Lower lobe of right lung (tissue), 2 donors: ENCODE data around the gene TMEM123. TPM values are rescaled to one million over a fixed set of nuclear protein-coding genes. Genes with fewer than 3 reads are reported as not detected.

Source experiments
- ATAC-seq, 2 donors: fragments of 200-7000 bp; cut with Tn5 transposase; one replicate each; pipeline ENCODE4 v1.9.1; 2020 to 2022; ENCODE audit warnings: mild to moderate bottlenecking in 2 of 2, moderate library complexity in 2 of 2
- DNase-seq: peaks from one replicate; pipeline ENCODE4 v3.0.0-alpha.2; 2020
- H3K27ac ChIP-seq: fragments of 200-600 bp; one replicate; pipeline ENCODE4 v1.8.0; 2022
- H3K27me3 ChIP-seq: fragments of 200-600 bp; one replicate; pipeline ENCODE4 v1.8.0; 2022; ENCODE audit warnings: low read depth
- H3K36me3 ChIP-seq: fragments of 200-600 bp; one replicate; pipeline ENCODE4 v1.8.0; 2022; ENCODE audit warnings: mild to moderate bottlenecking
- H3K4me1 ChIP-seq: fragments of 200-600 bp; one replicate; pipeline ENCODE4 v1.8.0; 2022
- H3K4me3 ChIP-seq: fragments of 200-600 bp; one replicate; pipeline ENCODE4 v1.8.0; 2022; ENCODE audit warnings: mild to moderate bottlenecking
- H3K9me3 ChIP-seq: fragments of 200-600 bp; one replicate; pipeline ENCODE4 v1.8.0; 2022
- CTCF ChIP-seq: fragments of 200-600 bp; IDR thresholded peaks from one replicate; pipeline ENCODE4 v1.8.0; 2022; ENCODE audit warnings: antibody characterized with exemption, mild to moderate bottlenecking
- intact Hi-C: fragments of 100-400 bp; cut with DNase I; formaldehyde crosslinking; loops from one replicate; pipeline ENCODE4 v1.11.0; 2022
- total RNA-seq: library from RNA; stranded (reverse); fragmentation: NEBNext Ultra II Directional; extraction: Animal tissue kit (Norgen Biotek cat#: 25700); gene quantifications from one replicate; pipeline ENCODE4 v1.2.1, GENCODE V29; 2021
- donor health status: DM: no; HTN: yes; CAD: no; lungs with severe emphysema.

TMEM123 gene
- total RNA-seq, 1 donor from 2014 or later, result 199 TPM

DNA sequence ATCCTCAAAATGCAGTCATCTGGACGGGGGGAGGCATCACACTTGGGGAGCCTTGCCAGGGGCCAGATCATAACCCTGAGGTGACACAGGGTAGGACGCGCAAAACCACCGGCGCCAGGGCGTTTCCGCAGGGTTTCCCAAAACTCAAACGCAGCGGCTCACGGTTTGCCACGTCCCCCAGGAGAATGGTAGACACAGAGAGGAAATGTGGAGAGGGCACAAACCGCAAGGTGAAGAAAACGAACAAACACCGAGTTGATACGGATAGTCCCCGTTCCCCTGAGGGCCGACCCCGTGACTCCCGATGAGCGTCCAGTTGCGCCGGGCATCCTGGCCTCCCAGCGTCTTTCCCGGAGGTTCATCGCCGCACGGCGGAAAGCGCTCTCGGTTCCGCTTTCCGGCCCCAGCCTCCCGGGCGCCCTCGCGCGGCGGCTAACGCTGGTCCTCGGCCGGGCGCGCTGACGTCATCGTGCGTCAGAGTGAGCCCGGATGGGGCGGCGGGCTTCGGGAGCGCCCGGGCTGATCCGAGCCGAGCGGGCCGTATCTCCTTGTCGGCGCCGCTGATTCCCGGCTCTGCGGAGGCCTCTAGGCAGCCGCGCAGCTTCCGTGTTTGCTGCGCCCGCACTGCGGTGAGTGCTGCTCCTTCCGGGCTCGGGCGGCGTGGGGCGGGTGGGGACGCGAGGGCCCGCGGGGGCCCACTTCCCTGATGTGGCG lies 105.7 kb downstream of the TMEM123 start, which contains the start of gene BIRC2:
Gene BIRC2 (plus strand): TSS at position 467 of the 714 bp plus-strand sequence. CDS start 2,641 bp downstream, outside the sequence.
- H3K27me3 ChIP-seq, result no peaks in the 10 kb centered on the region
- ATAC-seq (peak; percentile 98 to 99), DNase-seq (peak; percentile 96)
- H3K4me1 ChIP-seq, result peaks cover 32% of the 10 kb centered on the region
- H3K4me3 ChIP-seq, result peak within 1 kb of the TSS; percentile 80
- peak within 1 kb of the TSS; percentile 99 for H3K27ac ChIP-seq
- H3K36me3 ChIP-seq, result peaks cover 21% of the 10 kb centered on the region
- no peaks in the 10 kb centered on the region for H3K9me3 ChIP-seq
- intact Hi-C loops, result no loop called here
- peak; percentile 77 for TF ChIP-seq CTCF

DNA sequence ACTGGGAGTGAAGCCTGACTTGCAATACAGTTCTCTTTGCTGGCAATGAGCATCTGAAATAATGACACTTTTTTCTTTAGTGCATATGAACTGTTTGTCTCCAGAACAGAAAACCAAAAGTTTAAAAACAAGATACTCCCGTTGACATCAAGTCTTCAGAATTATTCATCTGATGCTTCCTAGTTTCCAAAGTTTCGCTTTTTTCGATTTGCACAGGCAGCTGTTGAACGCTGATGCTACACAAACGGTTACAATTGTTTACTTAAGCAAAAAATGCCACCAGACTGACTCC lies 106.2 kb downstream of the TMEM123 start:
- no peak for DNase-seq

More for the DNA sequence above, 106.2 kb downstream of the TMEM123 start:
- Histone ChIP-seq H3K9me3 (no peaks in the 10 kb centered on the region), H3K27ac (peak overlapping the region; percentile 99), H3K36me3 (peaks cover 18% of the 10 kb centered on the region), H3K27me3 (no peaks in the 10 kb centered on the region), H3K4me1 (peaks cover 32% of the 10 kb centered on the region), H3K4me3 (peak overlapping the region; percentile 80)
- TF ChIP-seq CTCF, result no peak
- intact Hi-C loops, result no loop called here
- ATAC-seq, result no peak

Other genes with a start within 250 kb of the TMEM123 start
- 17.8 TPM for gene BIRC3, start 135.3 kb downstream of the TMEM123 start, total RNA-seq
- 46.0 TPM for gene BIRC2, start 105.6 kb downstream of the TMEM123 start, total RNA-seq
- 7.1 TPM for gene MMP7, start 78.0 kb upstream of the TMEM123 start, total RNA-seq
- gene MMP20, start 172.6 kb upstream of the TMEM123 start, total RNA-seq, result not detected